ENCODE results near the gene UQCC5. TPM values are rescaled to one million over a fixed set of nuclear protein-coding genes. Genes with fewer than 3 reads are reported as not detected.

Gene UQCC5
- total and polyA plus RNA-seq, 10 donors = 2.7 to 41.5 (median 12.0) TPM

- Histone ChIP-seq H3K4me1 (peaks cover 11 to 77% (median 43%) of the 10 kb centered on the region in 6 donors), H3K9me3 (no peaks in the 10 kb centered on the region), H3K36me3 (peaks cover 0 to 99% (median 76%) of the 10 kb centered on the region in 6 donors), H3K27ac (no peak overlapping the region), H3K27me3 (replicated peaks in 1 of 7) (no peaks in the 10 kb centered on the region), H3K4me3 (no peak overlapping the region)
- no peak for TF ChIP-seq POLR2A (IDR thresholded peaks at IDR 0.05)
- no peak for TF ChIP-seq CTCF (IDR thresholded peaks at IDR 0.05 in 8 of 11, conservative IDR thresholded peaks at IDR 0.05 in 3 of 11)
- no peak for TF ChIP-seq POLR2AphosphoS5 (IDR thresholded peaks at IDR 0.05)
- peak; percentile 63 for DNase-seq
- WGBS, 5 donors = 90 to 100% (median 93%) methylated on average over 1 to 3 of the region's 3 CpGs
- intact Hi-C loops (cut with DNase I; ENCODE audit: low total_unique reads) = no loop called here
These were observed 47.7 kb upstream of the UQCC5 start for GRCh38 chr3:52488746-52489145.

GRCh38 chr3:52489453-52489852, 47.0 kb upstream of the UQCC5 start:
- H3K36me3 ChIP-seq = peaks cover 0 to 95% (median 75%) of the 10 kb centered on the region in 6 donors
- TF ChIP-seq POLR2AphosphoS5 (IDR thresholded peaks at IDR 0.05) (peak in 1 of 3 donors; percentile 10), CTCF (IDR thresholded peaks at IDR 0.05 in 8 of 11, conservative IDR thresholded peaks at IDR 0.05 in 3 of 11) (no peak)
- WGBS, 5 donors = 87 to 96% (median 90%) methylated on average over 6 to 18 of the region's 18 CpGs
- H3K4me1 ChIP-seq = peaks cover 17 to 77% (median 47%) of the 10 kb centered on the region in 6 donors
- H3K27ac ChIP-seq = peak overlapping the region in 3 of 8 donors; percentile 76 to 82 (median 78)
- DNase-seq = no peak
- intact Hi-C loops (cut with DNase I; ENCODE audit: low total_unique reads) = no loop called here
- no peaks in the 10 kb centered on the region for H3K27me3 ChIP-seq (replicated peaks in 1 of 7)
- no peaks in the 10 kb centered on the region for H3K9me3 ChIP-seq
- no peak overlapping the region for H3K4me3 ChIP-seq

GRCh38 chr3:52490035-52490938, 46.1 kb upstream of the UQCC5 start:
- TF ChIP-seq CTCF (IDR thresholded peaks at IDR 0.05 in 8 of 11, conservative IDR thresholded peaks at IDR 0.05 in 3 of 11) = no peak
- TF ChIP-seq POLR2AphosphoS5 (IDR thresholded peaks at IDR 0.05) = peak in 1 of 3 donors; percentile 40
- peaks cover 0 to 87% (median 72%) of the 10 kb centered on the region in 6 donors for H3K36me3 ChIP-seq
- WGBS, 5 donors = 64 to 77% (median 71%) methylated on average over 14 to 22 of the region's 22 CpGs
- H3K27me3 ChIP-seq (replicated peaks in 1 of 7) = peaks cover 0 to 6% (median 0%) of the 10 kb centered on the region in 7 donors
- intact Hi-C loops (cut with DNase I; ENCODE audit: low total_unique reads) = no loop called here
- no peak overlapping the region for H3K4me3 ChIP-seq
- DNase-seq = no peak
- peak overlapping the region in 6 of 8 donors; percentile 9 to 82 (median 79) for H3K27ac ChIP-seq
- H3K9me3 ChIP-seq = no peaks in the 10 kb centered on the region
- peaks cover 18 to 77% (median 49%) of the 10 kb centered on the region in 6 donors for H3K4me1 ChIP-seq

- peak; percentile 87 for DNase-seq
- peaks cover 0 to 80% (median 66%) of the 10 kb centered on the region in 6 donors for H3K36me3 ChIP-seq
- WGBS, 5 donors = 52 to 65% (median 57%) methylated on average over 17 to 23 of the region's 23 CpGs
- peak overlapping the region in 7 of 8 donors; percentile 42 to 82 (median 78) for H3K27ac ChIP-seq
- peaks cover 0 to 11% (median 0%) of the 10 kb centered on the region in 7 donors for H3K27me3 ChIP-seq (replicated peaks in 1 of 7)
- intact Hi-C loops (cut with DNase I; ENCODE audit: low total_unique reads) = no loop called here
- no peaks in the 10 kb centered on the region for H3K9me3 ChIP-seq
- TF ChIP-seq POLR2AphosphoS5 (IDR thresholded peaks at IDR 0.05) (peak; percentile 75 to 82 (median 78)), POLR2A (IDR thresholded peaks at IDR 0.05) (no peak)
- no peak overlapping the region for H3K4me3 ChIP-seq
- peaks cover 18 to 81% (median 52%) of the 10 kb centered on the region in 6 donors for H3K4me1 ChIP-seq
These were observed 45.4 kb upstream of the UQCC5 start for GRCh38 chr3:52490939-52491526.

Measured in spleen (tissue), 11 donors.